GM12873 (cell line): ENCODE data around the gene PLXDC2.

ENCODE experiments used
- CTCF ChIP-seq: IDR thresholded peaks from 2 replicates; pipeline ENCODE4 v1.5.1; 2012; ENCODE audit warnings: low read depth, mild to moderate bottlenecking, moderate library complexity, low read length, control low read depth; ENCODE audit not compliant: insufficient read depth; ENCODE audit errors: missing control alignments

PLXDC2 gene

DNA sequence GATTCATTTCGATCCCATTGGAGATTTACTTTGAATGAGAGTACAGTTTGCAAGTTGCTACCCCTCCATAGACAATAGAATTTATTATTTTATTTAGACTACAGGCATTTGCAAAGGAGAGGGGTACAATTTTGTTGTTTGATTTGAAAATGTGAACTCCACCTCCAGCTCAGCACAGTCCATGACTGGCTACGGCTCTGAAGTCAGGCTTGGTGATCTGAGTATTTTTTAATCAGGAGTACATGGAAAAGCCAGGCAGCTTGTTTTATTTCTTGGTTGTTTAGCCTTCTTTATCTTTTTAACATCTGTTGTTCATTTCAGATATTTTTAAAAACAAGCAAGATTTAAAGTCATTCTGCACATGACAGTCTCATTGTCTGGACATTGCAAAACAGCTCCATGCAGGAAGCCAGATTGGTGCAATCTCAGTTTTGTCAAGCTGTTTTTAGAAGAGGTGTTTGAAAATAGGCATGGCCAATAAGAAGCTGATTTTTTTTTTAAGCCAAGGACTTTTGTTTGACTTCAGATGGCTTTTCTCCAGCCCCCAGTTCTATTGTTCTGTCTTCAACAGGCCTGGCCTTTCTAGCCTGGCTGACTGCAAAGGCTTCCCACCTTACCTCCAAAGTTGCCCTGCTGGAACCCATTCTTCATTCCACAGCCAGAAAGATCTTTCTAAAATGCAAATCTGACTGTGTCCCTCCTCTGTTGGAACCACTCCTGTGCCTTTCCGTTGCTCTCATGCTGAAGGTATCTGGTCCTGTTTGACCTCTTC is 12.2 kb downstream of the PLXDC2 start:
- no peak for TF ChIP-seq CTCF

GRCh38 chr10:19832699-19833098 is 16.5 kb downstream of the PLXDC2 start:
- TF ChIP-seq CTCF, result no peak

- no peak for TF ChIP-seq CTCF
These were observed 17.1 kb downstream of the PLXDC2 start for GRCh38 chr10:19833170-19833824.

DNA sequence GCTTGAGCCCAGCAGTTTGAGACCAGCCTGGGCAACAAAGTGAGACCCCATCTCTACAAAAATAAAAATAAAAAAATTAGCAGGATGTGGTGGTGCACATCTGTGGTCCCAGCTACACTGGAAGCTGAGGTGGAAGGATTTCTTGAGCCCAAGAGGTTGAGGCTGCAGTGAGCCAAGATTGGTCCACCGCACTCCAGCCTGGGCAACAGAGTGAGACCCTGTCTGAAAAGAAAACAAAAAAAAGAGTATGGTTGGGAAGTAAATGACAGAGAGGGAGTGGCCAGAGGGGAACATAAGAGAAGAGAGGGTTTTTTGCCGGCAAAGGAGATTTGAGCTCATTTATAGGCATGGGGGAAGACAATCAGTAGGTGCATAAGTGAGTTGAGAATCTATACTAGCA is 19.7 kb downstream of the PLXDC2 start:
- TF ChIP-seq CTCF, result no peak

DNA sequence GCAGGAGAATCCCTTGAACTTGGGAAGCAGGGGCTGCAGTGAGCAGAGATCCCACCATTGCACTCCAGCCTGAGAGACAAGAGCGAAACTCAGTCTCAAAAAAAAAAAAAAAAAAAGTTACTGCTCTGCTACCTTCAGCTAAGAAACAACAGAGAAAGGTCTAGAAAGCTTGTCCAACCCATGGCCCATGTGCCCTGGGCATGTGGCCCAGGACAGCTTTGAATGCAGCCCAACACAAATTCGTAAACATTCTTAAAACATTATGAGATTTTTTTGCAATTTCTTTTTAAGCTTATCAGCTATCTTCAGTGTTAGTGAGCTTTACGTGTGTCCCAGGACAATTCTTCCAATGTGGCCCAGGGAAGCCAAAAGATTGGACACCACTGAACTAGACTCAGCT is 22.9 kb downstream of the PLXDC2 start:
- TF ChIP-seq CTCF, result no peak

DNA sequence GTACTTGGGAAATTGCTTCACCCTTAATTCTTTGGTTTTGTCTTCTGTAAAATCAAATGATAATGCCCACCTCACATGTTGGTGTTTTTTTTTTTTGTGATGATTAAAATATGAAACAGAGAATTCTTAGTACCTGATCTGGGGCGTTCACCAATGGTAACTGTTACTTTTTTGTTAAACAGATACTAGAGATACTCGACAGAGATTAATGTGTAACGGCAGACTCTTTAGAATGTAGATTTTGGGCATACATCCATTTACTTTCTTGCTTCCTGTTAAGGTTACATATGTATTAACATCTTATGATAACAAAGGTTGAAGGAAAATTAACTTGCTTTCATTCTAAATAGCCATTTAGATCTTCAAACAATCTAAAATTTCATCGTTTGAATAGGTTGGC is 23.3 kb downstream of the PLXDC2 start:
- no peak for TF ChIP-seq CTCF

- TF ChIP-seq CTCF, result no peak
These were observed 24.5 kb downstream of the PLXDC2 start for GRCh38 chr10:19840776-19841175.
